ENCODE results near the gene COL1A2. TPM values are rescaled to one million over a fixed set of nuclear protein-coding genes. Genes with fewer than 3 reads are reported as not detected.

The COL1A2 gene
- total RNA-seq, 1 donor from 2014 or later, result 6,748 TPM

- Mint-ChIP-seq H3K27ac (ENCODE audit: unreplicated experiment) (no peak overlapping the region), H3K4me3 (ENCODE audit: unreplicated experiment) (no peak overlapping the region)
- no peak for FAIRE-seq
These were observed 39.7 kb upstream of the COL1A2 start for GRCh38 chr7:94354953-94355352.

GRCh38 chr7:94355454-94355853, 39.2 kb upstream of the COL1A2 start:
- FAIRE-seq, result peak; percentile 20
- peaks cover 20% of the 10 kb centered on the region for H3K4me1 Mint-ChIP-seq (ENCODE audit: low read depth, unreplicated experiment)
- no peak overlapping the region for H2AFZ ChIP-seq (ENCODE audit: low read depth, low read length)

More at GRCh38 chr7:94354953-94355352, 39.7 kb upstream of the COL1A2 start:
- H3K4me1 ChIP-seq (ENCODE audit: insufficient read depth, low read length), result no peaks in the 10 kb centered on the region
- H2AFZ ChIP-seq (ENCODE audit: low read depth, low read length), result no peak overlapping the region
- H3K4me1 Mint-ChIP-seq (ENCODE audit: low read depth, unreplicated experiment), result peaks cover 20% of the 10 kb centered on the region
- no peaks in the 10 kb centered on the region for H3K9me3 ChIP-seq (ENCODE audit: insufficient read depth, low read depth, low read length)
- no peaks in the 10 kb centered on the region for H3K27me3 Mint-ChIP-seq (ENCODE audit: low read depth, unreplicated experiment)
- peaks cover 1% of the 10 kb centered on the region for H3K36me3 Mint-ChIP-seq (ENCODE audit: low read depth, unreplicated experiment)
- H3K27ac ChIP-seq (ENCODE audit: low read depth, low read length), result no peak overlapping the region
- TF ChIP-seq EZH2 (IDR thresholded peaks at IDR 0.05; ENCODE audit: insufficient read depth, low read length) (no peak), CTCF (IDR thresholded peaks at IDR 0.05; ENCODE audit: insufficient read depth, low read depth, low read length) (no peak)
- H3K27me3 ChIP-seq (ENCODE audit: insufficient read depth, low read length), result no peaks in the 10 kb centered on the region
- H3K9me3 Mint-ChIP-seq (ENCODE audit: unreplicated experiment), result peaks cover 3% of the 10 kb centered on the region
- no peak for DNase-seq (ENCODE audit: low read depth)
- no peaks in the 10 kb centered on the region for H3K79me2 ChIP-seq (ENCODE audit: insufficient read depth, low read length)
- H3K4me2 ChIP-seq (ENCODE audit: low read length), result no peak overlapping the region
- no peaks in the 10 kb centered on the region for H4K20me1 ChIP-seq (ENCODE audit: insufficient read depth, low read length)
- no peaks in the 10 kb centered on the region for H3K36me3 ChIP-seq (ENCODE audit: insufficient read depth, low read length)
- no peak overlapping the region for H3K9ac ChIP-seq (ENCODE audit: low read length)
- H3K4me3 ChIP-seq (ENCODE audit: insufficient read depth, low read depth, low read length), result no peak overlapping the region

GRCh38 chr7:94357076-94357475, 37.6 kb upstream of the COL1A2 start:
- H3K27me3 ChIP-seq (ENCODE audit: insufficient read depth, low read length), result no peaks in the 10 kb centered on the region
- DNase-seq (ENCODE audit: low read depth), result peak; percentile 71
- H3K4me1 ChIP-seq (ENCODE audit: insufficient read depth, low read length), result no peaks in the 10 kb centered on the region
- no peak overlapping the region for H3K9ac ChIP-seq (ENCODE audit: low read length)
- H3K79me2 ChIP-seq (ENCODE audit: insufficient read depth, low read length), result no peaks in the 10 kb centered on the region
- no peaks in the 10 kb centered on the region for H3K27me3 Mint-ChIP-seq (ENCODE audit: low read depth, unreplicated experiment)
- no peak for FAIRE-seq
- H3K4me3 ChIP-seq (ENCODE audit: insufficient read depth, low read depth, low read length), result no peak overlapping the region
- H3K36me3 Mint-ChIP-seq (ENCODE audit: low read depth, unreplicated experiment), result peaks cover 5% of the 10 kb centered on the region
- TF ChIP-seq CTCF (IDR thresholded peaks at IDR 0.05; ENCODE audit: insufficient read depth, low read depth, low read length) (no peak), EZH2 (IDR thresholded peaks at IDR 0.05; ENCODE audit: insufficient read depth, low read length) (no peak)
- H2AFZ ChIP-seq (ENCODE audit: low read depth, low read length), result no peak overlapping the region
- no peak overlapping the region for H3K27ac Mint-ChIP-seq (ENCODE audit: unreplicated experiment)
- H3K4me2 ChIP-seq (ENCODE audit: low read length), result no peak overlapping the region
- peaks cover 3% of the 10 kb centered on the region for H3K9me3 Mint-ChIP-seq (ENCODE audit: unreplicated experiment)
- no peaks in the 10 kb centered on the region for H3K36me3 ChIP-seq (ENCODE audit: insufficient read depth, low read length)
- no peak overlapping the region for H3K27ac ChIP-seq (ENCODE audit: low read depth, low read length)
- no peak overlapping the region for H3K4me3 Mint-ChIP-seq (ENCODE audit: unreplicated experiment)
- no peaks in the 10 kb centered on the region for H4K20me1 ChIP-seq (ENCODE audit: insufficient read depth, low read length)
- no peaks in the 10 kb centered on the region for H3K9me3 ChIP-seq (ENCODE audit: insufficient read depth, low read depth, low read length)
- peaks cover 20% of the 10 kb centered on the region for H3K4me1 Mint-ChIP-seq (ENCODE audit: low read depth, unreplicated experiment)

More at GRCh38 chr7:94355454-94355853, 39.2 kb upstream of the COL1A2 start:
- Histone ChIP-seq H3K36me3 (ENCODE audit: insufficient read depth, low read length) (no peaks in the 10 kb centered on the region), H4K20me1 (ENCODE audit: insufficient read depth, low read length) (no peaks in the 10 kb centered on the region), H3K4me1 (ENCODE audit: insufficient read depth, low read length) (no peaks in the 10 kb centered on the region), H3K79me2 (ENCODE audit: insufficient read depth, low read length) (no peaks in the 10 kb centered on the region), H3K9ac (ENCODE audit: low read length) (no peak overlapping the region), H3K27ac (ENCODE audit: low read depth, low read length) (no peak overlapping the region), H3K4me3 (ENCODE audit: insufficient read depth, low read depth, low read length) (no peak overlapping the region), H3K4me2 (ENCODE audit: low read length) (no peak overlapping the region), H3K9me3 (ENCODE audit: insufficient read depth, low read depth, low read length) (no peaks in the 10 kb centered on the region), H3K27me3 (ENCODE audit: insufficient read depth, low read length) (no peaks in the 10 kb centered on the region)
- peak; percentile 64 for DNase-seq (ENCODE audit: low read depth)
- no peaks in the 10 kb centered on the region for H3K27me3 Mint-ChIP-seq (ENCODE audit: low read depth, unreplicated experiment)
- H3K27ac Mint-ChIP-seq (ENCODE audit: unreplicated experiment), result no peak overlapping the region
- no peak for TF ChIP-seq EZH2 (IDR thresholded peaks at IDR 0.05; ENCODE audit: insufficient read depth, low read length)
- peaks cover 1% of the 10 kb centered on the region for H3K36me3 Mint-ChIP-seq (ENCODE audit: low read depth, unreplicated experiment)
- no peak overlapping the region for H3K4me3 Mint-ChIP-seq (ENCODE audit: unreplicated experiment)
- H3K9me3 Mint-ChIP-seq (ENCODE audit: unreplicated experiment), result peaks cover 3% of the 10 kb centered on the region
